ENCODE measurements around the gene RASAL2.

- TF ChIP-seq CTCF (IDR thresholded peaks at IDR 0.05; ENCODE audit: low read depth, low read length) (no peak; the same call in 1 of the 2 replicates), EZH2phosphoT487 (IDR thresholded peaks at IDR 0.05; ENCODE audit: low read depth) (no peak)
These were observed 33.7 kb downstream of the RASAL2 start for GRCh38 chr1:178127482-178128191.
